A673 (cell line): ENCODE measurements around the gene THBS1. TPM values are rescaled to one million over a fixed set of nuclear protein-coding genes. Genes with fewer than 3 reads are reported as not detected.

Experiments
- BruUV-seq: library from RNA; stranded (reverse); fragments of 400-500 nt; replicated peaks from 2 replicates; lab custom pipeline; 2021; lab: Mats Ljungman, UMichigan
- CTCF ChIA-PET: fragments of 300-600 bp; sonication (Branson Sonifier 250); formaldehyde crosslinking; loops from one replicate; lab custom pipeline; 2022; ENCODE audit warnings: antibody characterized with exemption; lab: Charles Lee
- POLR2A ChIA-PET: fragments of 300-600 bp; sonication (Branson Sonifier 250); formaldehyde crosslinking; loops from one replicate; lab custom pipeline; 2022; ENCODE audit warnings: antibody characterized with exemption; ENCODE audit not compliant: low non-redundant PET; lab: Charles Lee
- DNase-seq: peaks from one replicate; pipeline ENCODE4 v3.0.0-alpha.2; 2015; ENCODE audit warnings: low spot score
- H3K27ac ChIP-seq: fragments of 200-600 bp; sonication (generic); 2 replicates; pipeline ENCODE4 v1.5.1; 2016; ENCODE audit warnings: mixed run types, low read depth, mild to moderate bottlenecking, mixed read lengths, antibody characterized with exemption, low read length; ENCODE audit not compliant: poor library complexity, severe bottlenecking
- H3K27me3 ChIP-seq: fragments of 200-600 bp; sonication (generic); replicated peaks from 2 replicates; pipeline ENCODE4 v1.6.1; 2017; ENCODE audit warnings: mixed run types, low read depth, mild to moderate bottlenecking, mixed read lengths, antibody characterized with exemption, low read length; ENCODE audit not compliant: insufficient read depth, poor library complexity
- H3K36me3 ChIP-seq: fragments of 200-600 bp; sonication (generic); 2 replicates; pipeline ENCODE4 v1.6.1; 2016; ENCODE audit warnings: mixed run types, mild to moderate bottlenecking, mixed read lengths, antibody characterized with exemption, low read length; ENCODE audit not compliant: insufficient read depth, poor library complexity, severe bottlenecking
- H3K4me1 ChIP-seq: fragments of 200-600 bp; sonication (generic); 2 replicates; pipeline ENCODE4 v1.6.1; 2017; ENCODE audit warnings: mixed run types, mild to moderate bottlenecking, mixed read lengths, antibody characterized with exemption, low read length; ENCODE audit not compliant: insufficient read depth, poor library complexity, severe bottlenecking
- H3K4me3 ChIP-seq: fragments of 200-600 bp; sonication (generic); 2 replicates; pipeline ENCODE4 v1.5.1; 2016; ENCODE audit warnings: low read depth, mixed run types, mild to moderate bottlenecking, mixed read lengths, low read length; ENCODE audit not compliant: poor library complexity, severe bottlenecking
- H3K9me3 ChIP-seq: fragments of 200-600 bp; sonication (generic); 2 replicates; pipeline ENCODE4 v1.6.1; 2016; ENCODE audit warnings: mixed run types, low read depth, mild to moderate bottlenecking, mixed read lengths, antibody characterized with exemption, low read length; ENCODE audit not compliant: poor library complexity, severe bottlenecking
- EZH2 ChIP-seq: fragments of 200-600 bp; sonication (generic); IDR thresholded peaks from 2 replicates; pipeline ENCODE4 v1.6.1; 2017; ENCODE audit warnings: borderline replicate concordance, low read depth, mild to moderate bottlenecking, mixed read lengths, antibody characterized with exemption, low read length; ENCODE audit not compliant: poor library complexity, severe bottlenecking
- intact Hi-C: fragments of 100-400 bp; cut with micrococcal nuclease; formaldehyde crosslinking; loops from one replicate; pipeline ENCODE4 v1.10.0; 2022; ENCODE audit not compliant: unreplicated experiment
- total RNA-seq: library from RNA; stranded (reverse); gene quantifications from 2 replicates; pipeline ENCODE4 v1.2.3, GENCODE V29; 2021
- TF ChIP-seq, protein P1 (sequence below): fragments of 300-800, 200-600 bp; sonication (generic); conservative IDR thresholded peaks from 2 replicates; pipeline ENCODE4 v1.5.1; 2017; ENCODE audit warnings: low read depth, mild to moderate bottlenecking, antibody characterized with exemption, low read length, moderate library complexity, mixed read lengths

The THBS1 gene
- total RNA-seq, 1 experiment from 2014 or later: 0.80 TPM

DNA sequence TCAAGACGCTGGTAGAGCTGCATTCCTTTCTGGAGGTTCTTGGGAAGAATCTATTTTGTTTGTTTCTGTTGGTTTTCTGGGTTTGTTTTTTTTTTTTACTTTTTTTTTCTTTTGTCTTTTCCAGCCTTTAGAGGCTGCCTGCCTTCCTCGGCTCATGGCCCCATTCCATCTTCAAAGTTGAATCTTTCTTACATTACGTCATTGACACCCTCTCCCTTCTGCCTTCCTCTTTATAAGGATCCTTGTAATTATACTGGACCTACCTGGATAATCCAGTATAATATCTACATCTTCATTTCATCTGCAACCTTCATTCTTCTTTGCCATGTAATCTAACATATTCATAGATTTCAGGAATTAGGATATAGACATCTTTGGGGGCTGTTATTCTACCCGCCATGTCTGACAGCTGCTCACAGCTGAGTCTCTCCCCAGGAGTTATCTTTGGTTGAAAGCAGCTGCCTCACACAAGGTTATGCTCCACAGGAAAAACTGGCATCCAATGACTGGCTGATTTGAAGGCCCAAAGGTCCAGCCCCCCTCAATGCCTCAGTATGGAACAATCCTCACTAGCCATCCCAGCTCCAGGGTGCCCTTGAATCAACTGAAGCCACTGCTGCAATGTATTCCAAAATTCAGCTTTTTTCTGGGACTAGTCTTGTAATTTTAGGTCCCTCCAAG, 38.4 kb upstream of the THBS1 start:
- TF ChIP-seq EZH2: no peak
- TF ChIP-seq, protein P1, sequence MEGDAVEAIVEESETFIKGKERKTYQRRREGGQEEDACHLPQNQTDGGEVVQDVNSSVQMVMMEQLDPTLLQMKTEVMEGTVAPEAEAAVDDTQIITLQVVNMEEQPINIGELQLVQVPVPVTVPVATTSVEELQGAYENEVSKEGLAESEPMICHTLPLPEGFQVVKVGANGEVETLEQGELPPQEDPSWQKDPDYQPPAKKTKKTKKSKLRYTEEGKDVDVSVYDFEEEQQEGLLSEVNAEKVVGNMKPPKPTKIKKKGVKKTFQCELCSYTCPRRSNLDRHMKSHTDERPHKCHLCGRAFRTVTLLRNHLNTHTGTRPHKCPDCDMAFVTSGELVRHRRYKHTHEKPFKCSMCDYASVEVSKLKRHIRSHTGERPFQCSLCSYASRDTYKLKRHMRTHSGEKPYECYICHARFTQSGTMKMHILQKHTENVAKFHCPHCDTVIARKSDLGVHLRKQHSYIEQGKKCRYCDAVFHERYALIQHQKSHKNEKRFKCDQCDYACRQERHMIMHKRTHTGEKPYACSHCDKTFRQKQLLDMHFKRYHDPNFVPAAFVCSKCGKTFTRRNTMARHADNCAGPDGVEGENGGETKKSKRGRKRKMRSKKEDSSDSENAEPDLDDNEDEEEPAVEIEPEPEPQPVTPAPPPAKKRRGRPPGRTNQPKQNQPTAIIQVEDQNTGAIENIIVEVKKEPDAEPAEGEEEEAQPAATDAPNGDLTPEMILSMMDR: no peak
- intact Hi-C loops: no loop called here
- Histone ChIP-seq H3K27ac (no peak overlapping the region), H3K4me1 (no peaks in the 10 kb centered on the region), H3K27me3 (peaks cover 8% of the 10 kb centered on the region), H3K36me3 (no peaks in the 10 kb centered on the region), H3K4me3 (no peak overlapping the region), H3K9me3 (peaks cover 6% of the 10 kb centered on the region)
- BruUV-seq: no TSS peak
- ChIA-PET POLR2A (no interaction called here), CTCF (no interaction called here)
- no peak for DNase-seq

DNA sequence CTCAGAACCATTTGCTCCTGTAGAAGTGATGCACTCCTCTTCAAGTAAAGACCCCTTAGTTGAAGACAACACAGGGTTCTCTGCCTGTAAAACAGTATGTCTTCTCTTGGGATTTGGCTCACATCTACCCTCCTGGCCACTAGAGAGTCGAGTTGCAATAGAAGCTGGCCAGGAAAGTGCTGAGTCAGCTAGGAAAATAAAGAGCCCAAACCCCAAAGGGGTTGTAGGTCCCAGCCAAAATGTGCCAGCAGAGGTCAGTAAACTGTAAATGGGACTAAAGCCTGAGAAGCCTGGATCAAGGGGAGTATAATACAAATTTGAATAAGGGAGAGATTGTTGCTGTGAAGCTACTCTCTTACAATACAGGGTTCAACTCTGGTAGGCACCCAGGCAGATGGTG, 37.2 kb upstream of the THBS1 start:
- DNase-seq: no peak
- Histone ChIP-seq H3K27ac (no peak overlapping the region), H3K27me3 (peaks cover 8% of the 10 kb centered on the region), H3K36me3 (no peaks in the 10 kb centered on the region), H3K4me3 (no peak overlapping the region), H3K4me1 (no peaks in the 10 kb centered on the region), H3K9me3 (peaks cover 6% of the 10 kb centered on the region)
- TF ChIP-seq EZH2: no peak
- TF ChIP-seq, protein P1: no peak
- BruUV-seq: no TSS peak
- POLR2A ChIA-PET: no interaction called here
- CTCF ChIA-PET: no interaction called here
- intact Hi-C loops: no loop called here

DNA sequence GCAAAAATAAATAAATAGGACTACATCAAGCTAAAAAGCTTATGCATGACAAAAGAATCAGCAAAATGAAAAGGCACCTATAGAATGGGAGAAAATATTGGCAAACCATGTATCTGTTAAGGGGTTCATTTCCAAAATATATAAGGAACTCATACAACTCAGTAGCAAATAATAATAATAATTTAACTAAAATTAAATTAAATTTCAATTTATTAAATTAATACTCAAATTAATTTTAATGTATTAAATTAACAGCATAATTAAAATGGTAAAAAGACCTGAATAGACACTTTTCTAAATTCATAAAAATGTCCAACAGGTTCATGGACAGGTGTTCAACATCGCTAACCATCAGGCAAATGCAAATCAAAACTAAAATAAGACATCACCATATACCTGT, 34.0 kb upstream of the THBS1 start:
- H3K36me3 ChIP-seq: no peaks in the 10 kb centered on the region
- peaks cover 6% of the 10 kb centered on the region for H3K9me3 ChIP-seq
- H3K27me3 ChIP-seq: peaks cover 14% of the 10 kb centered on the region
- no peaks in the 10 kb centered on the region for H3K4me1 ChIP-seq
- POLR2A ChIA-PET: no interaction called here
- BruUV-seq: no TSS peak
- no peak overlapping the region for H3K4me3 ChIP-seq
- no peak for DNase-seq
- CTCF ChIA-PET: no interaction called here
- intact Hi-C loops: no loop called here
- no peak overlapping the region for H3K27ac ChIP-seq
- TF ChIP-seq, protein P1: no peak
- no peak for TF ChIP-seq EZH2
